H1 (cell line): ENCODE results near the gene DUSP10. TPM values are rescaled to one million over a fixed set of nuclear protein-coding genes. Genes with fewer than 3 reads are reported as not detected.

Experiments
- BRCA1 ChIP-seq: IDR thresholded peaks from 2 replicates; pipeline ENCODE4 v1.6.1; 2012; ENCODE audit warnings: low read depth, low read length, improper control_type of control experiment
- CBX5 ChIP-seq: fragments of 300-800, 300-1000 bp; sonication (generic); IDR thresholded peaks from 2 replicates; pipeline ENCODE4 v1.7.1; 2016; ENCODE audit warnings: antibody characterized with exemption, low read length, low read depth
- CHD2 ChIP-seq: IDR thresholded peaks from 2 replicates; pipeline ENCODE4 v1.6.1; 2012; ENCODE audit warnings: low read length, improper control_type of control experiment
- CHD7 ChIP-seq: fragments of 300-600 bp; sonication (generic); IDR thresholded peaks from 2 replicates; pipeline ENCODE4 v1.7.1; 2012; ENCODE audit warnings: low read length, moderate library complexity, mild to moderate bottlenecking, inconsistent platforms; ENCODE audit not compliant: insufficient replicate concordance
- POLR2A ChIP-seq, 2 experiments: IDR thresholded peaks; 1 replicate in 1 of 2; 2 replicates in 1 of 2; pipeline ENCODE4 v1.6.1; 2011; ENCODE audit warnings: low read depth in 2 of 2, low read length in 2 of 2, mild to moderate bottlenecking in 2 of 2; ENCODE audit errors: control extremely low read depth in 1 of 2
- SP1 ChIP-seq: IDR thresholded peaks from 2 replicates; pipeline ENCODE4 v1.6.1; 2011; ENCODE audit warnings: low read depth, low read length
- TEAD4 ChIP-seq: IDR thresholded peaks from 2 replicates; pipeline ENCODE4 v1.6.1; 2012; ENCODE audit warnings: low read depth, low read length, inconsistent platforms, mixed read lengths
- YY1 ChIP-seq: IDR thresholded peaks from 2 replicates; pipeline ENCODE4 v1.6.1; 2011; ENCODE audit warnings: low read depth, mild to moderate bottlenecking, low read length
- polyA plus RNA-seq, 7 experiments: library from polyadenylated mRNA; depleted of rRNA in 3 of 7; stranded (reverse) in 5 of 7; unstranded in 2 of 7; fragments of >200 nt in 5 of 7; fragments of 200-250 nt in 2 of 7; gene quantifications; 1 replicate in 5 of 7; 2 replicates in 1 of 7; 4 replicates in 1 of 7; pipeline versions ENCODE4 v1.2.1 to v1.2.3, GENCODE V29; 2011 to 2013; ENCODE audit warnings: missing spikeins in 2 of 7, mixed read lengths in 2 of 7
- total RNA-seq: library from RNA; stranded (reverse); fragmentation: NEBNext Ultra II Directional; extraction: Animal tissue kit (Norgen Biotek cat#: 25700); gene quantifications from 2 replicates; pipeline ENCODE4 v1.2.1, GENCODE V29; 2021

Gene DUSP10
- total and polyA plus RNA-seq, 2 of the 8 experiments (the other 6 are each of a cell fraction or from before 2014, with no cell fraction given), result 1.2 TPM

GRCh38 chr1:221680085-221680484, 61.8 kb downstream of the DUSP10 start (continued):
- TF ChIP-seq CHD7, result no peak
- TF ChIP-seq POLR2A (IDR thresholded peaks at IDR 0.05; ENCODE audit: control extremely low read depth in 1 of 2, low read depth in 2 of 2, low read length in 2 of 2), result no peak
- TF ChIP-seq BRCA1, result no peak
- no peak for TF ChIP-seq SP1
- TF ChIP-seq TEAD4, result no peak
- TF ChIP-seq CHD2, result no peak
- TF ChIP-seq YY1, result no peak
- no peak for TF ChIP-seq CBX5
- TF ChIP-seq, all 59 proteins: peak for 0
